Fibroblast of peridontal ligament (primary cell): Measurements from ENCODE around the gene CERS6.

Experiments
- DNase-seq: peaks from one replicate; pipeline ENCODE4 v3.0.0-alpha.2; 2010; ENCODE audit errors: extremely low read depth

CERS6 gene

DNA sequence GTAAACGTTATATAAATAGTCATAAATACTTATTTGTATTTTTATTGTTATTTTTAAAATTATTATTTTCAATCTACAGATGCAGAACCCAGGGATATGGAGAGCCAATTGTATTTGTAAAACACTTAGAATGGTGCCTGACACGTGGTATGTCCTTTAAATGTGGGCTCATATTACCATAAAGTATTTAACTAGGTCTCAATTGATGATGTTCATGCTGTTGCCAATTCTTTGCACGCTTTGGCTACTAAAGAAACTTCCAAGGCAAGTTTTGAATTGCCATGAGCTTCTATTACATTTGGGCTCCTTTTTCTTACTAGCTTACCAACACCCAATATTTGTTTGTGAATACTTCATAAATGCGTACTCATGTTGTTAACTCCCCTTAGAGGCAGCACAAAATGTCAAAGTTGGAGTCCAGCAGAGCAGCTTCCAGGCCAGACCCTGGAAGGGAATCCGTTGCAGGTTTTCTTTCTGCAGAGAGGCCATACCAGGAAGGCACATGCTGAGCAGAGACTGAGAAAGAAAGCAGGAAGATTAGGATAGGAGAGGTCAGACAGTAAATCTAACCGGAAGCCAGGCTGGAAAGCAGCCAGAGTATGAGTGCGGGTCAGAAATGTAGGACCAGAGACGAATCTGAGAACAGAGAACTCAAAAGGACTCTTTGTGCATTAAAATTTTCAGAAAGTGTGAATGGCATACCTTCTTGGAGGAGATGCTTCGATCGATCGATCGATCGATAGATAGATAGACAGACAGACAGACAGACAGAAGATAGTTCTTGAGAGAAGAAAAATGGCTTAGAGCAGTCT lies 342.2 kb downstream of the CERS6 start:
- DNase-seq, result no peak

DNA sequence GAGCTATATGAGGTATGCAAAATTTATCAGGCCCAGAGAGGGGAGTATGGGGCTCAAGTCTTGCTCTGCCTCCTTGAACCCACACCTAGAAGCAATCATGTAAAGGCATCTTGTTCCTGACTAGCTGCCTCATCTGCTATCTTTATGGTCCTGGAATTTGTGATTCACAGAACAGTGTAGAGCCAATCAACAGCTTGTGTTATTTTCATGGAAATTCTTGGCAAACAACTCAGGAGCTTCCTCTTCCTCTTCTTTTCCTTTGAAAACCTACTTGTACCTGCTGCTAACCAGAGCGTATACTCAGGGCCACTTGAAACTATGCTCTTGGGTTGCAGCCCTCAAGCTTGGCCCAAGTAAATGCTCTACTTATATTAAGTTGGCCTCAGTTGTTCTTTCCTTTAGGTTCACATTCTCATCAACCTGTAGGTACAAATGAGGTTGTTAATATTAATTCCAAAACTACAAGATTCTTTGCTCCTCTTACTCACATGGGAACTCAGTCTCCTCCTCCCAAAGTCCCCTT lies 342.9 kb downstream of the CERS6 start:
- DNase-seq, result no peak

DNA sequence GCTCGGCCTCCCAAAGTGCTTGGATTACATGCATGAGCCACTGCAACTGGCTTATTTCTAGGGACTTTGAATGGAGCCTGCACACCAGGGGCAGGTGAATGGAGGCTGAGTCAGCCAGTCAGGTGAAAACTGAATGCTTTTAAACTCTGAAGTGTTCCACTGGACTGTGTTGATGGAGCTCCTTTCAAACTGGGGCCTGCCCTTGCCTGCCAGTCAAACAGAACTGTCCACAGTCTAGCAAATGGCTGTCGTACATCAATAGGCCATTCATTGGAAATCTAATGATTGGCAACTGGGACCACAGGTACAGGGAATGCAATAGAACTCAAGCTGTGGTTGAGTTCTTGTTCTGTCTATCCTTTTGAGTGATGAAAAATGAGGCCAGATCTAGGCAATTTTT lies 345.4 kb downstream of the CERS6 start:
- no peak for DNase-seq

DNA sequence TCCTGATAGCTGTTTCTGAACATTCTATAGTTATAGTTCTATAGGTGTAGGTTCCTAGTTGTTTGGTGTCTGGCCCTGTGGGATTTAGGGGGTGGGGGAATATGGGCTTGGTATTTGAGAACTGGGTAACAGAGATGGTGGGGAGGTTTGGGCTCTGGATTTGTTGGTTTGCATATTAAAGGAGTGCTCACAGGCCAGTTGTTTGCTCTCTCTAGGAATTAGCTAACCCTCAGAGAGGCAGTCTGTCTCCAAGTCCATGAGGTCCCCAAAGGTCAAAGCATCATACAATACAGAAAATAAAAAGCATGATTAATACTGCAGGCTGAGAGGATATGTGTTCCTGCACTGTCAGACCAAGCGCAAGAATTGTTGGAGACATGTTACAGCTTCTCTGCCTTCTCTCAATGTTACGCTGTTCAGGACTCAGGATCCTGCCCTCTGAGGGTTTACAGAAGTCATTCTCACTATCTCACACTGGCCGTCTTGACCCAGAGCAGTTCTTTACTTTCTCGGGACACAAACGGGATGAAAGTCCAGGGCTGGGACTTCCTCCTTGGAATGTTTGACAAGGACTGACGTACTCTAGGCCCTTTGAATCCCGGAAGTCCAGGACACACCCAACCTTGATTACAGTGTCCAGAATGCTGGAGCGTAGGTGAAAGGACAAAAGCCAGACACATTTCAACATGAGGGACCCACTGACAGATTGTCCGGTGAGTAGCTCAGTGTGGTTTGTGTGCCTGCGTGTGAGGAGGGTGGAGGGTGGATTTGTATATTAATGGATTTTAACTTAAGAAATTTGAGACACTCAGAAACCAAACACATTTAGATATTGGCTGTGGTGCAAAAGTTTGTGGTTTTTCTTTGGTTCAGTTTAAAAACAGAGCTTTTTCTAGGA lies 346.1 kb downstream of the CERS6 start, which contains the start of gene NOSTRIN:
TSS of gene NOSTRIN (plus strand) at position 677 of the 898 bp plus-strand sequence. CDS start at position 687, 10 bp downstream.
- DNase-seq, result peak; percentile 87

DNA sequence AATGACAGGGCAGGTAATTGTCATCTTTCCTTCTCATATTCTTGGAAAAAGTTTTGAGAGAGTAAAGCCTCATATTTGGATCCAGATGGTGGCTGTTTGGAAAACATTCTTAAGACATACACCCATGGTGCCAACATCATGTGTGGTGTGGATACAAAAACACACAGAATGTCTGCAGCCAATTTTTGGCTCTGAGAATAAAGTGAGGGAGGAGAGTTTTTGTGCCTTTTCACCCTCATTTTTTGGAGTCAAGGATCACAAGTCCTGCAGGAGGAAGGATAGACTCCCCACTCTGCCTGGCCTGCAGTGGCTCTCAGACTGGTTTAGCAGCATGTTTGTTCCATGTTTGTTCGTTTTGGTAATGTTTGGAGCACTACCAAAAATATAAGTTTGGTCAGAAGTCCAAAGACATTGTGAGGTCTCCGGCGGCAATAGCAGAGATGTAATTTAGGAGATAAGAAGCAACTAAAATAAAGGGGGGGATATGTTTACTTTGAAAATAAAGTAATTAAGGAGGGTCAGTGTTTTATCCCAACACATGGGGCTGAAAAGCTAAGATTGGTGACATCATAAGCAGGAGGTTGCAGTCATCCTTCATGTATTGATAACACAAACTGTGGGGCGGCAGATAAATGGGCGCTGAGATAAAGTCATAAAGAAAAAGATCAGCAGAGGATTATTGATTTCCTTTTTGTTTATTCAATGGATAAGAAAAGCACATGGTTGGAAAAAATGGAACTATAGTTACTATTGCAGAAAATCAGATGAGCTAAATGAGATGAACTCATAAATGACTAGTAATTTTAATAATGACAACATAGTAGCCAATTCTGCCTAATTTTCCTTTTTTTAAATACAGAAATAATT lies 347.0 kb downstream of the CERS6 start:
- DNase-seq, result no peak

DNA sequence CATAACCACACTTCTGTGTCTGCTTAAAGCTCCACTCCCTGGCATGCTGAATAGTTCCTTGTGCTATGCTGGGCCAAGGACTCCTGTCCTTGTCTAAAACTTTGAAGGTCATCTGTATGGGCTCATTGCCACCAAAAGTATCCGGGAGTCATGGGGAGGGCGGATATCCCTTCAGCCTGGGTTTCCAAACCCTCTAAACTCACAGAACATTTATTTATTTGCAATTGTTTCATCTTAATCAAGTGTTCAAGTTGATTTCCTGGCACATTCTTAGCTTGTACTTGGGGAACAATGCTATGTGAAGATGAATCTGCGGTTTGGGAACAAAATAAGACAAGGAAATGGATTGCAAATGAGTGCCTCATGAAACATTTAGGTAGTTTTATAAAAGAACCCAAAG lies 348.1 kb downstream of the CERS6 start:
- no peak for DNase-seq

DNA sequence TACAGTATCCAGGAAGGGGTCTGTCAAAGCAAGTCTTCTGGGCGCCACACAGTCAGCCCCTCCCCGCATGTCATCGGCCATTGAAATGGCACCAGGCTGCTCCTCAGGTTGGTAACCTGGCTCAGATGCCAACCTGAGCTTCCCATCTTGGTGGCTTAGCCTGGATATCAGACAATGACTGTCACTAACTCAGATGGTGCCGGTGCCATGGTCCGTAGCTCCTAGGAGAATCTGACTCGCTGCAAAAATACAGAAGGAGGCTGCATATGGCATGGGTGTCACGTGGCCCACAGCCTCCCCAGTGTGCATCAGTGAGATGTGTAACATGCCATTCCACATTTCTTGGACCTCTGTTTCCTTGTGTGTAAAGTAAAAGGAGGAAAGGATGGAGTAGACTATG lies 349.5 kb downstream of the CERS6 start:
- no peak for DNase-seq

DNA sequence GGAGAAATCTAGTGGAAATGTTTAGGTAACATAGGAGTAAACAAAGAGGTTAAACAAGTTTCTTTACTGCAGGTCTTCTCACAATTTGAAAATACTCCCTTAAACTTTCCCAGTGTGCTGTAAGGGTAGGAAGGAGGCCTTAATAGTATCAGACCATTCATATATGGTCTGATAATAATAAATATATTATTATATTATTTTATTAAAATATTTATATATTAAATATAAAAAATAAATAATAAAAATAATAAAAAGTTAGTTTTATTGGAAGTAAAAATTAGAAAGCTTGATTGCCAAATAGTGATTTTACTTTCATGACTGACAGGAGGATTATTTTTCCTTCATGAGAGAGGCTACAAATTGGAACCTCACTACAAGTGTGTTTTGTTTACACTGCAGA lies 353.5 kb downstream of the CERS6 start:
- DNase-seq, result no peak

DNA sequence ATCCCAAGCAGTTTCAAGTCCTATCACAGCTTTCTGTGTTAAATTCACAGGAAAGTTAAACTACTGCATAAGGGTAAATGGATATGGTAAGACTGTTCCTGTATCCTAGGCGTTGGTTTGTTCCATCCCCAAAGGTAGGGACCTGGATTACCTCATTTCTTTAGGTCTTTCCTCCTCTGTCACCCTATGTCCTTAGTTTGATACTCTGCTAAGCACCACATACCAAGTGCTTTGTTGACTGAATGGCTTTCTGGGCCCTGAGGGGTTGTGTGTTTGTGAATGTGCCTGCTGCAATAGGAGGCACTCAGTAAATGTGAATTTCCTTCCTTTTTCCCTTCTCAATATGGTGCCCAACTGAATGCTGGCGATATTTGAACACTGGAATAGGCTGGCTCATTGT lies 354.2 kb downstream of the CERS6 start:
- no peak for DNase-seq

DNA sequence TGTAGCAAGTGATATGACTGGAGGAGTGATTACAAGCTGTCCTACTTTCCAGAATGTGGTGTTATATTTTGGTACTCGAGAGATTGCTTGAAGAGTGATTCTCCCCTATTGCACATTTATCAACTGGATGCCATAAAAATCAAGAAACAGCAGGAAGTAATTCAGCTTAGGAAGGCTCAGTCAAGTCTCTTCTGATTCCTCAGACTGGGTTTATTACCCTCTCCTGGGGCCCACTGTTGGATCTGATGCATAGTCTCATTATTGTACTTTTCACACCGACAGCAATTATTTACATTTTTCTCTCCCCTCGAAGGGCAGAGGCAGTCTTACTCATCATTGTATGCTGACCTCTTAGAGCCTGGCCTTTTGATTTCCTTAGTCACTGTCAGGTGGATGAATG lies 355.6 kb downstream of the CERS6 start:
- no peak for DNase-seq

DNA sequence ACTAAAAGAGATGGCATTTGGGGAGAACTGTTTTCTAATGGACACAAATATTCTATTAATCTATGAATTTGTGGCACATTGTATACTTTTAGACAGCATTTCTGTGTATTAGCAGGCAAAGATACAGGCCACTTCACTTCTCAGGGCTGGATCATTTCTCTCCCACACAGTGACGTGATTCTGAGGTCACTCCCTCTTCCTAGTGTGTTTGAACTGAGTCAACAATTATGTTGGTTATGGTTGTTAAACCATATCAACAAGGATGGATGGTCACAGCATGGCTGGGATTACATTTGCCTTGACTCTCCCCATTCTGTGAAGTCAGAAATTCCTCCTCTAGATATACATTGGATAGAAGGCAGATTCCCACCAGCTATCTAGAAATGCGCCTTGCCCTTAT lies 358.0 kb downstream of the CERS6 start:
- DNase-seq, result peak; percentile 51

DNA sequence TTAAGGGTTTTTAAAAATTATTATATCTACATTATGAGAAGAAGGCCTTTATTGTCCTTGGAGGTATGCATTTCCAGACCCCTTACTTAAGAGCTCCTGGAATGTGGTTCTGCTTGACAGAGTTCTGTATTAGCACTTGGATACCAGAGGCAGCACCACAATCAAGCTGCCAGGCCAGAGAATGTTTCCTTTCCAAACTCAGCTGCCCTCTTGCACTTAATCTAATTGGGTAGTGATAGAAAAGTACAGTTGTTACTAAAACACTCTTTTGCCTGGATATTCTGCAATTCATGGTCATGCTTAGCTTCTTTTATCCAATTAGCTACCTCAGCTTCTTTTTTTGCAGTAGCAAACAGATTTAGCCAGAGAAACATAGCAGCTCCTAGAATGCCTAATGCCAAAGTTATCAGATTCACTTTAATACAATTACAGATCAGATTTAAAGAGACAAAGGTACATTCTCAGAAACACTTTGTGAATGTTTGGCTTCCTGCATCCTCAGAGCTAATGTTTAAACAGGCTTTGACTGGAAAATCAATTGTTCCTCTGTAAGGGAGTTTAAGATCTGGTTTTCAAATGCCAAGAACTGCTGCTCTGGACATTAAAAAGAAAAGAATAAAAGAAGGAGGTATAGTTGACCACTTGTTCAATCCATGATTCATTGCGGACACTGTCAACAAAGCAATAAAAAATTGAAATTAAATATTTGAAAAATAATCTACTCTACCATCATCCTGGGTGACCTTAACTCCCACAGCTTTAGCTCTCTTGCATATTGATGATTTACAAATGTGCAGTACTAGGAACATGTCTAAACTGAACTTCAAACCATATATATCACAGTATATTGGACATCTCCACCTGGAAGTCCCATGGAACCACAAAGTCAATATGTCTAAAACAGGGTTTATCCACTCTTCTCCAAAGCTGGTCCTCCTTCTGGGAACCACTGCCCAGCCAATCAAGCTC lies 359.2 kb downstream of the CERS6 start:
- DNase-seq, result peak; percentile 63

DNA sequence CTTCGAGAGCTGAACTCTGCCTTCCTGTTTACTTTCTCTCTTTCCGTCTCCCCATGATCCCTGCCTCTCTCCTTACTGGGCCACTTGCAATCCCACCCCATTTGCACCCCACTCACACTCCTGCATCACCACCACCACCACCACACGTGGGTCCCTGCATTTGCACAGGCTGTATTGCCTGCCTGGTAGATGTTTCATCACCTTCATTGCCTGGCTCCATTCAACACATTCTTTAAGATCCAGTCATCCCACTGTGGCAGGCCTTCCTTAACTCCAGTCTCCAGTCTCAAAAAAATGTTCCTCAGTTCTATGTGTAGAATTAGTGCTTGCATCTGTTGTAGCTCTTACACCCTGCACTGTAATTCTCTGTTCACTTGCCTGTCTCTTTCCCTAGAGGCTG lies 360.3 kb downstream of the CERS6 start:
- peak; percentile 90 for DNase-seq

DNA sequence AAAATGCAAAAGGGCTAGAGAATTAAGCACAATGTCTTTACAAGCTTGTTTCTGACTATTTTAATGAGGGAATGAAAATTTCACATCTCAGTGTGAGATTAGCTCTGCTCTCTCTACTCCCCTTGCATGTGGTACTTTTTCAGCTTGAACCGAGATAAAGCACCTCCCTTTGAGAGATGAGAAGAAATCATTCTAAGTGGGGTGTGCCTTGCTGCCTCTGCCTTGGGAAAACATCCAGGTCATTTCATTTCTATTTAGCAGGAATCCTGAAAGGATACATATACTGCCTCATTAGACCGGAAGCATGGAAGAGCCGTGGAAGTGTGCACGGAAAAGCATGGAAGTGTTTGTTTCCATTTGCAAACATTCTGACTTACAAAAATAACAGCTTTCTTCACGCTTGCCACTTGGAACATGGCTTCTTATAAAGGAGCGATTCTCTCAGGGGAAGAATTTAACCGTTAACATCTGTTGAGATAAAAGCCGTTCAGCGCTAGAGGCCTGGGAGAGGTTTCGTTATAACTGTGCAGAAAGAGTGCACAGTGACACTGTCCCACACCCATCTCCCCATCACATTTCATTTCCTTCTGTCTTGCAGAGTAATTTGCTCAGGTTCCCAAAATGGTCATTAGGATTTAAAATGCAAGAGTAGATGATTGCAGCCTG lies 363.1 kb downstream of the CERS6 start:
- peak; percentile 21 for DNase-seq

DNA sequence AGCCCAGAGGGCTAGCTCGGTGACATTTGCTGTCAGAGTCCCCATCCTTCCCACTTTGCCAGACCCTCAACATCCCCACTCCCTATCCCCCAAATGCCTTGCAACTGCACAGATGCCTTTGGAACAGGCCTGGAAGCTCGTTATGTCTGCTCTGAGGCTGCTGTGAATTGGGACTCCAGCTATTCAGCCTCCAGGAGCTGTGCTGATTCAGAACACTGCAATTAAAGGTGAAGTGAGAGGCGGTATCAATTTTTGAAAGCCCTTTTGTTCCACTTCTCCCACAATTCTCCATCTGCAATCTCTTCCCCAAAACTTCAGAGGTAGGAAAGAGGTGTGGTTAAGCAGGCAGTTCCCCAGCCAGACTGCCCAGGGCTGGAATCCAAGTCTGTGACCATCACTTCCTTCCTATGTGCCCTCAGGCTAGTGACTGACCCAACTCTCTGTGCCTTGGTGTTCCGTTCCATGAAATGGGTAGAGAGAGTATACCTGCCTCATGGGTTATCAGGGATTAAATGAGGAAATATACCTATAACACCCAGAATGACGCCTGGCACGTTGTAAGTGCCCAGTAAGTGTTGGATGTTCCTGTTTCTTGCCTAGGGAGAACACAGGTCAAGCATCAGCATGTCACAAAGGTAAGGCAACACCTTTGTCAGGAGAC lies 363.9 kb downstream of the CERS6 start:
- no peak for DNase-seq

DNA sequence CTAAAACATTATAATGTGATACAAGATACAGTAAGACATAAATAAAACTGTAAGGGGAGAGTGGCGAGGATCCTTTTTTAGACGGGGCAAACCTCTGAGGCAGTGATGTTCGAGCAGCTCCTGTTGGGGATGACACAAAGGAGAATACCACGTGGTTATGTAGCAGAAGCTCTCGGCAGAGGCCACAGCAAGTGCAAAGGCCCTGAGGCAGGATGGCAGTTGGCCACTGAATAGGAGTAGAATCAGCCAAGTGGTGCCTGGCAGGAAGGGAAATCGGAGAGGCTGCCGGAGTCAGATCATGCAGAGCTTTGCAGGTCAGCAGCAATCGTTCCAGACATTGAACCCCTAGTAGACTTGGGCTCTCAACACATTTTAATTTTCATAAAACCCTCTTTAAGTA lies 365.5 kb downstream of the CERS6 start:
- no peak for DNase-seq

DNA sequence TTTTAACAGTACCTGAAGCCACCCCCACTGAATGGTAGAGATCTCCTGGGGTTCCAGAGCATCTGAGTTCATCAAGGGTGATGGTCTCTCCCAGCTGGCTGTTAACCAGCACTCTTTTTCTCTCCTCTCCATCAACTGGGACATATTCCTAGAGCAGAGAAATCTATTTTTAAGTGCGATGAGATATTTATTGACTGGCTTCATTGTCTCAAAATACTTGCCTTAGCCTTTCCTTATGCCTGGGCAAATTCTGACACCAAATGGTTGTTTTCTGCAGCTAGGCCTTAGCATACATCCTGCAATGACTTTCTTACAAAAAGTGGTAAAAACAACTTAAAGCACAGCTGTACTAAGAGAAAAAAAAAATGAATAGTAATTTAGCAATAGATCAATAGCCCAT lies 365.9 kb downstream of the CERS6 start:
- DNase-seq, result no peak
